H1 (cell line): Measurements from ENCODE around the gene RERE.

Experiments used
- CTCF ChIP-seq, 3 experiments: IDR thresholded peaks; 1 replicate in 2 of 3; 2 replicates in 1 of 3; pipeline versions ENCODE4 v1.5.1 to v1.6.1; 2011; ENCODE audit warnings: low read length in 3 of 3, mild to moderate bottlenecking in 3 of 3, inconsistent platforms in 2 of 3, low read depth in 1 of 3, moderate library complexity in 1 of 3; ENCODE audit not compliant: insufficient read depth in 1 of 3; ENCODE audit errors: control extremely low read depth in 1 of 3
- KDM1A ChIP-seq: fragments of 200-600, 300-600 bp; sonication (generic); IDR thresholded peaks from 2 replicates; pipeline ENCODE4 v1.7.1; 2016; ENCODE audit warnings: mild to moderate bottlenecking, low read length, borderline replicate concordance
- POLR2A ChIP-seq, 2 experiments: IDR thresholded peaks; 1 replicate in 1 of 2; 2 replicates in 1 of 2; pipeline ENCODE4 v1.6.1; 2011; ENCODE audit warnings: low read depth in 2 of 2, low read length in 2 of 2, mild to moderate bottlenecking in 2 of 2; ENCODE audit errors: control extremely low read depth in 1 of 2
- POLR2AphosphoS5 ChIP-seq: IDR thresholded peaks from 2 replicates; pipeline ENCODE4 v1.6.1; 2011; ENCODE audit warnings: low read depth, low read length
- RAD21 ChIP-seq, 2 experiments: IDR thresholded peaks in 1 of 2; conservative IDR thresholded peaks in 1 of 2; 2 replicates each; pipeline ENCODE4 v1.6.1; 2011; ENCODE audit warnings: low read depth in 2 of 2, low read length in 2 of 2, improper control_type of control experiment in 1 of 2, inconsistent platforms in 1 of 2, mild to moderate bottlenecking in 1 of 2, moderate library complexity in 1 of 2
- TBP ChIP-seq: IDR thresholded peaks from 2 replicates; pipeline ENCODE4 v1.6.1; 2011; ENCODE audit warnings: low read depth, low read length, improper control_type of control experiment
- TEAD4 ChIP-seq: IDR thresholded peaks from 2 replicates; pipeline ENCODE4 v1.6.1; 2012; ENCODE audit warnings: low read depth, low read length, inconsistent platforms, mixed read lengths
- USF2 ChIP-seq: IDR thresholded peaks from 2 replicates; pipeline ENCODE4 v1.6.1; 2011; ENCODE audit warnings: low read length, improper control_type of control experiment
- YY1 ChIP-seq: IDR thresholded peaks from 2 replicates; pipeline ENCODE4 v1.6.1; 2011; ENCODE audit warnings: low read depth, mild to moderate bottlenecking, low read length
- ZNF274 ChIP-seq: IDR thresholded peaks from 2 replicates; pipeline ENCODE4 v1.7.0; 2012; ENCODE audit warnings: low read length, borderline replicate concordance; ENCODE audit errors: extremely low read depth

- TF ChIP-seq CTCF (IDR thresholded peaks at IDR 0.05; ENCODE audit: control extremely low read depth in 1 of 3, insufficient read depth in 1 of 3, low read depth in 1 of 3, low read length in 3 of 3) = no peak
- no peak for TF ChIP-seq POLR2AphosphoS5
- TF ChIP-seq USF2 = no peak
- TF ChIP-seq KDM1A = no peak
- TF ChIP-seq POLR2A (IDR thresholded peaks at IDR 0.05; ENCODE audit: control extremely low read depth in 1 of 2, low read depth in 2 of 2, low read length in 2 of 2) = no peak
- no peak for TF ChIP-seq RAD21 (IDR thresholded peaks at IDR 0.05 in 1 of 2, conservative IDR thresholded peaks at IDR 0.05 in 1 of 2; ENCODE audit: low read depth in 2 of 2, low read length in 2 of 2)
- no peak for TF ChIP-seq TBP
- TF ChIP-seq ZNF274 = no peak
- no peak for TF ChIP-seq TEAD4
- TF ChIP-seq YY1 = no peak
These were observed 464.3 kb downstream of the RERE start for GRCh38 chr1:8352886-8353785.
